Mesendoderm (in vitro differentiated cells): Measurements from ENCODE around the gene RPP40.
"Not testable (repeated sequence)": the region's sequence is repeated elsewhere in the genome, so short reads cannot be mapped to it uniquely, and the experiment has no call there.

Source experiments
- DNase-seq: peaks from one replicate; pipeline ENCODE4 v3.0.0; 2013
- H2AK5ac ChIP-seq: 2 replicates; pipeline ENCODE4 v1.6.1; 2013; ENCODE audit warnings: low read length, inconsistent platforms
- H2BK120ac ChIP-seq: 2 replicates; pipeline ENCODE4 v1.6.1; 2013; ENCODE audit warnings: low read depth, mild to moderate bottlenecking, low read length, moderate library complexity, mixed read lengths
- H2BK15ac ChIP-seq: replicated peaks from 2 replicates; pipeline ENCODE4 v1.6.1; 2013; ENCODE audit warnings: low read depth, mild to moderate bottlenecking, moderate library complexity
- H2BK5ac ChIP-seq: 2 replicates; pipeline ENCODE4 v1.6.1; 2013; ENCODE audit warnings: low read length, inconsistent platforms
- H3K18ac ChIP-seq: 2 replicates; pipeline ENCODE4 v1.6.1; 2013; ENCODE audit warnings: mild to moderate bottlenecking, low read length, mixed read lengths
- H3K23ac ChIP-seq: one replicate; pipeline ENCODE4 v1.6.1; 2013; ENCODE audit warnings: low read length
- H3K27ac ChIP-seq: 2 replicates; pipeline ENCODE4 v1.5.1; 2013; ENCODE audit warnings: low read depth, mild to moderate bottlenecking, inconsistent platforms, low read length, moderate library complexity
- H3K27me3 ChIP-seq: 2 replicates; pipeline ENCODE4 v1.6.1; 2013; ENCODE audit warnings: low read length, control low read depth, mild to moderate bottlenecking, inconsistent platforms; ENCODE audit not compliant: insufficient read depth, poor library complexity
- H3K36me3 ChIP-seq: 2 replicates; pipeline ENCODE4 v1.6.1; 2013; ENCODE audit warnings: low read length, inconsistent platforms; ENCODE audit not compliant: control insufficient read depth, insufficient read depth
- H3K4ac ChIP-seq: one replicate; pipeline ENCODE4 v1.6.1; 2013; ENCODE audit warnings: low read depth, mild to moderate bottlenecking, low read length, moderate library complexity
- H3K4me1 ChIP-seq: 2 replicates; pipeline ENCODE4 v1.6.1; 2013; ENCODE audit warnings: low read depth, low read length, inconsistent platforms; ENCODE audit not compliant: control insufficient read depth
- H3K4me2 ChIP-seq: 2 replicates; pipeline ENCODE4 v1.6.1; 2013; ENCODE audit warnings: low read length
- H3K4me3 ChIP-seq: 2 replicates; pipeline ENCODE4 v1.5.1; 2013; ENCODE audit warnings: mild to moderate bottlenecking, low read length
- H3K56ac ChIP-seq: one replicate; pipeline ENCODE4 v1.6.1; 2013; ENCODE audit warnings: low read length
- H3K79me1 ChIP-seq: 2 replicates; pipeline ENCODE4 v1.6.1; 2013; ENCODE audit warnings: low read length, inconsistent platforms
- H3K79me2 ChIP-seq: 2 replicates; pipeline ENCODE4 v1.6.1; 2013; ENCODE audit warnings: mild to moderate bottlenecking, low read length; ENCODE audit not compliant: control insufficient read depth, insufficient read depth
- H3K9ac ChIP-seq: 2 replicates; pipeline ENCODE4 v1.6.1; 2013; ENCODE audit warnings: low read length, inconsistent platforms
- H4K5ac ChIP-seq: one replicate; pipeline ENCODE4 v1.6.1; 2013; ENCODE audit warnings: low read length
- H4K8ac ChIP-seq: one replicate; pipeline ENCODE4 v1.6.1; 2013; ENCODE audit warnings: low read depth, mild to moderate bottlenecking, control low read depth, low read length, moderate library complexity
- WGBS: extraction: QIAGEN DNeasy Blood & Tissue Kit; methylation state at CpG from one replicate; pipeline ENCODE4 v1.1.7; 2013; ENCODE audit warnings: low lambda C conversion rate, missing lambda C conversion rate; ENCODE audit not compliant: insufficient coverage; ENCODE audit errors: extremely low coverage; 5-methylcytosine and 5-hydroxymethylcytosine counted together

The RPP40 gene

DNA sequence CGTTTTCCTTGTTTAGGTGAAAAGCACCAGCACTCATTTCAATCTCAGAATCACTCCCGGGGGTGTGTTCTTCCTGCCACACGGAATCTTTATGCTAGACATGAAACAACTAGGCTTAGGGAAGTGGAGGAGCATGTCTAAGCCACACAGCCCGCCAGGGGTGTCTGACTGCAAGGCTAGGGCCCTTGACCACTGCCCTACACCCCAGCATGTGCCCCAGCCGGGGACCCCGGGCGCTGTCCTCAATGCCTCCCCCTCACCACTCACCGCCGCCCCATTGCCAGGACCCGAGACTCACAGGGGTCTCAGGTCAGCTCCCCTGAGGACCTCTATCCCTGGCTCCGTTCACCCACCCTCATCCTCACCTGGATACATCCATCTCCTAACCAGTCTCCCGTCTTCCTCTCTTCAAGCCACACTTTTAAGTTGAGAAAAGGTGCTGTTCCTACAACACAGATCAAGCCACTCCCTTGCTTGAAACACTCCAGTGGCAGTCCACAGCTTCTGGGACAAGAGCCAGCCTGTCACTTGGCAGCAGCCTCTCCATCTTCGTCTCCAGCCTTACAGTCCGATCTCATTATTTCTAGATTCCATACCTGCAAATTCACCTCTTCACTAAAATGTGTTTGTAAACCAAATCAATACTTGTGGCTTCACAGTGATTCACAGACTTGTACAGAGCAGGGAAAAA lies 29.5 kb upstream of the RPP40 start:
- H2BK120ac ChIP-seq, H3K27ac ChIP-seq, H2AK5ac ChIP-seq, H3K36me3 ChIP-seq, H3K18ac ChIP-seq, H3K56ac ChIP-seq, H3K79me2 ChIP-seq, H3K79me1 ChIP-seq, H3K9ac ChIP-seq, H3K4me2 ChIP-seq, H4K5ac ChIP-seq, H3K4ac ChIP-seq, H4K8ac ChIP-seq, DNase-seq, H2BK15ac ChIP-seq, H2BK5ac ChIP-seq, H3K27me3 ChIP-seq, H3K4me1 ChIP-seq, H3K4me3 ChIP-seq, H3K23ac ChIP-seq: not testable (repeated sequence)
- WGBS: no CpG with 5 or more reads among the region's 14 CpGs

DNA sequence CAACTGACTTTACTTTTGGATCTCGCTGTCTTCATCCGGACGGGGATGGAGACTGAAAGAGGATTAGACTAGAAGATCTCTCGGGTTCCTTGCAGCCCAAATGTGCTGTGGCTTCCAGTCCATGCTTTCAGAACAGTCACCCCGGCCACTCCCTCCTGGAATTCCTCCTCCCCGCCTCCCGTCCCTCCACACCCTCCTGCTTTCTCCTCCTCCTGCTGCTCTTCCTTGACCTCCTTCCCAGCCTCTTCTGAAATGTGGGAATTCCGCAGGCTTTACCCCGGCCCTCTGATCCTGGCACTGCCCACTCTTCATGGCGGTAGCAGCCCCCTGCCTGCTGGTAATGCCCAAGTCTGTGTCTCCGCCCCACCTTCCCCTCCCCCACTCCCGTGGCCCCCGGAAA lies 28.9 kb upstream of the RPP40 start:
- H2BK15ac ChIP-seq, H3K4ac ChIP-seq, H2BK5ac ChIP-seq, H2BK120ac ChIP-seq, H4K5ac ChIP-seq, H2AK5ac ChIP-seq, H3K27ac ChIP-seq, H3K4me2 ChIP-seq, H3K9ac ChIP-seq, H4K8ac ChIP-seq, H3K27me3 ChIP-seq, H3K36me3 ChIP-seq, H3K23ac ChIP-seq, H3K4me3 ChIP-seq, H3K18ac ChIP-seq, H3K79me1 ChIP-seq, H3K79me2 ChIP-seq, H3K4me1 ChIP-seq: not testable (repeated sequence)
- peak overlapping the region; percentile 26 for H3K56ac ChIP-seq
- WGBS: no CpG with 5 or more reads among the region's 13 CpGs
- peak; percentile 72 for DNase-seq

DNA sequence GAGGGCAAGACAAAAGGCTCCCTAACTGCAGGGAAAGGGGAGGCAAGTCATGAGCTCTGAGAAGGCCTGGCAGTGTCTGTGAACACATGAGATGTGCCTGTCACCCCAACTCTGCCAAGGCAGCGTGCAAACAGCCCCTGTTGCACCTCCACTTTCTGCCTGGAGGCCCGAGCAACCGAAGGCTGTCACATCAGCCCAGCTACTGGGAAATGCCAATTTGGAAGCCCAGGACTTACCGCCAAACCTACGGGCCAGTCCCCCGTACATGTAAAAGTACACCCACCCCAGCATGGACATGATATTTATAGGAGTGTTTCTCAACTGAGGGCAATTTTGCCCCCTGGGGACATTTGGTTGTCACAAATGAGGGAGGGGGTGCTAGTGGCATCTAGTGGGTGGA lies 27.3 kb upstream of the RPP40 start:
- Histone ChIP-seq H3K36me3 (no peaks in the 10 kb centered on the region), H3K79me1 (no peaks in the 10 kb centered on the region), H3K56ac (no peak overlapping the region), H3K27me3 (no peaks in the 10 kb centered on the region), H4K5ac (no peak overlapping the region), H2BK5ac (no peak overlapping the region), H3K4ac (no peak overlapping the region), H3K9ac (no peak overlapping the region), H2AK5ac (no peak overlapping the region), H3K23ac (no peak overlapping the region), H3K27ac (no peak overlapping the region), H3K18ac (no peak overlapping the region), H3K79me2 (no peaks in the 10 kb centered on the region), H3K4me3 (no peak overlapping the region), H3K4me2 (no peak overlapping the region), H3K4me1 (no peaks in the 10 kb centered on the region), H2BK120ac (no peak overlapping the region), H4K8ac (no peak overlapping the region), H2BK15ac (no peak overlapping the region)
- no peak for DNase-seq
- no CpG with 5 or more reads among the region's 6 CpGs for WGBS

DNA sequence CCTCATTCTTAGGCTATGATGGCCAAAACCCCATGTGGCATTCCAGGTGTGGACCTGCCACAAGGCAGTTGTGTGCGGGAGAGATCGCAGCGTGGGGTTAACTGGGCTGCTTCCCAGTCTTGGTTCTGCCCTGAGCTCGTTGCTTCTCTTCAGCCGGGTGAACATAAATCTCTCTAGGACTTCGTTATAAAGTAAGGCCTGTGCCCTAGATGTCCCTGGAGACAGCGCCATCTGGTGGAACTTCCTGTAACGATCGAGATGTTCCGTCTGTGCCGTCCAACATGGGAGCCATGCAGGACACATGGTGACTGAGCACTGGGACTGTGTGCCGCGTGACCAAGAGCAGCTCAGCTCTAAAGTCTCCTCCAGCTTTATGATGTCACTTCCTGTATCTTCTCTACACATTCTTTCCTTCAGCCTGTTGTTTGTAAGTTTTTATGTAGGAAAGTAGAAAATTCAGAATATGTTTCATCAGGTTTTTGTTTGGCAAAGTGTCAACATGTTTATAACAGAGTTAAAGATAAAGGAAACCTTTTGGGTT lies 26.8 kb upstream of the RPP40 start:
- no peak overlapping the region for H2AK5ac ChIP-seq
- peak; percentile 97 for DNase-seq
- H3K56ac ChIP-seq: no peak overlapping the region
- H3K27ac ChIP-seq: no peak overlapping the region
- no peak overlapping the region for H2BK120ac ChIP-seq
- no peak overlapping the region for H3K18ac ChIP-seq
- H3K27me3 ChIP-seq: no peaks in the 10 kb centered on the region
- no peaks in the 10 kb centered on the region for H3K79me2 ChIP-seq
- H2BK15ac ChIP-seq: no peak overlapping the region
- H3K79me1 ChIP-seq: no peaks in the 10 kb centered on the region
- H3K36me3 ChIP-seq: no peaks in the 10 kb centered on the region
- H4K8ac ChIP-seq: no peak overlapping the region
- no peak overlapping the region for H4K5ac ChIP-seq
- peaks cover 2% of the 10 kb centered on the region for H3K4me1 ChIP-seq
- WGBS: no CpG with 5 or more reads among the region's 13 CpGs
- no peak overlapping the region for H2BK5ac ChIP-seq
- no peak overlapping the region for H3K9ac ChIP-seq
- H3K4ac ChIP-seq: no peak overlapping the region
- no peak overlapping the region for H3K4me2 ChIP-seq
- no peak overlapping the region for H3K4me3 ChIP-seq
- H3K23ac ChIP-seq: no peak overlapping the region

DNA sequence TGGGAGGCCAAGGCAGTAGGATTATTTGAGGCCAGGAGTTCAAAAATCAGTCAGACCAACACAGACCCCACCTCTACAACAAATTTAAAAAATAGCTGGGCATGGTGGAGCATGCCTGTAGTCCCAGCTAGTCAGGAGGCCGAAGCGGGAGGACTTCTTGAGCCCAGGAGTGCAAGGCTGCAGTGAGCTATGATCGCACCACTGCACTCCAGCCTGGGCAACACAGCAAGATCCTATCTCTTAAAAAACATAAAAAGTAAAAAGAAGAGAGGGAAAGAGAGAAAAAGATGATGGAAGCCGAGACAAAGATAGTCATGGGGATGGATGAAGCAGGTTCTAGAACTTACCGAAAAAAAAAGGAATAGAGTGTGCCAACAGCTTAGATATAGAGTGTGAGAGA lies 25.8 kb upstream of the RPP40 start:
- peaks cover 2% of the 10 kb centered on the region for H3K4me1 ChIP-seq
- H4K5ac ChIP-seq: no peak overlapping the region
- H3K18ac ChIP-seq: no peak overlapping the region
- WGBS: no CpG with 5 or more reads among the region's 5 CpGs
- no peak overlapping the region for H3K23ac ChIP-seq
- no peaks in the 10 kb centered on the region for H3K79me2 ChIP-seq
- no peak overlapping the region for H3K4ac ChIP-seq
- no peak overlapping the region for H2BK15ac ChIP-seq
- DNase-seq: no peak
- H3K4me3 ChIP-seq: no peak overlapping the region
- no peak overlapping the region for H4K8ac ChIP-seq
- no peaks in the 10 kb centered on the region for H3K36me3 ChIP-seq
- H3K27me3 ChIP-seq: no peaks in the 10 kb centered on the region
- no peaks in the 10 kb centered on the region for H3K79me1 ChIP-seq
- H3K9ac ChIP-seq: no peak overlapping the region
- no peak overlapping the region for H3K27ac ChIP-seq
- H3K4me2 ChIP-seq: no peak overlapping the region
- no peak overlapping the region for H3K56ac ChIP-seq
- H2BK5ac ChIP-seq: no peak overlapping the region
- no peak overlapping the region for H2BK120ac ChIP-seq
- no peak overlapping the region for H2AK5ac ChIP-seq

DNA sequence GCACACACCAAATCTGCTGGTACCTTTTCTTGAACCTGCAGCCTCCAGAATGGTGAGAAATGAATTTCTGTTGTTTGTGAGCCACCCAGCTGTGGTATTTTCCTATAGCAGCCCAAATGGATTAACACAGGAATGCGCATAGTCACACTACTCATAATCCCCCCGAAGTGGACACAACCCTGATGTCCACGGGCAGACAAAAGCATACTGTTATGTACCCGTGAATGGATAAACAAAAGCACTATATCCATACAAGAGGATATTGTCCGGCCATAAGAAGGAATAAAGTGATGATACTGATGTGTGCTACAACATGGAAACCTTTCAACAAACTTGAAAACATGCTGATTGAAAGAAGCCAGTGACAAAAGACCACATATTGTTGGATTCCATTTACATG lies 25.1 kb upstream of the RPP40 start:
- Histone ChIP-seq H3K4me2 (no peak overlapping the region), H3K27ac (no peak overlapping the region), H3K4ac (no peak overlapping the region), H3K9ac (no peak overlapping the region), H2BK5ac (no peak overlapping the region), H2BK15ac (no peak overlapping the region), H3K27me3 (no peaks in the 10 kb centered on the region), H4K8ac (no peak overlapping the region), H4K5ac (no peak overlapping the region), H3K79me2 (no peaks in the 10 kb centered on the region), H3K18ac (no peak overlapping the region), H3K36me3 (no peaks in the 10 kb centered on the region), H3K23ac (no peak overlapping the region), H2AK5ac (no peak overlapping the region), H2BK120ac (no peak overlapping the region), H3K79me1 (no peaks in the 10 kb centered on the region), H3K4me3 (no peak overlapping the region), H3K56ac (no peak overlapping the region), H3K4me1 (peaks cover 2% of the 10 kb centered on the region)
- DNase-seq: no peak
- no CpG with 5 or more reads among the region's 5 CpGs for WGBS
